Mammary microvascular endothelial cell (primary cell): ENCODE measurements around the gene AQR. TPM values are rescaled to one million over a fixed set of nuclear protein-coding genes. Genes with fewer than 3 reads are reported as not detected.

Source experiments
- total RNA-seq: library from RNA; depleted of rRNA; stranded (reverse); fragments of >200 nt; gene quantifications from 2 replicates; pipeline ENCODE4 v1.2.3, GENCODE V29; 2015

AQR gene
- total RNA-seq, result 20.5 and 31.4 TPM in 2 replicates

GRCh38 chr15:34969340-34970097, at the start of gene AQR:
TSS of gene AQR (minus strand) at chr15:34969742. CDS start at chr15:34969613, 129 bp downstream.

GRCh38 chr15:34988027-34988902, 18.7 kb upstream of the AQR start, which contains the start of gene ZNF770:
TSS of gene ZNF770 (minus strand) at chr15:34988287. CDS start at chr15:34983434, 4,853 bp downstream.

Other genes with a start within 250 kb of the AQR start
- not detected in 2 replicates for gene GJD2, start 214.7 kb downstream of the AQR start, total RNA-seq
- not detected in 2 replicates for gene ACTC1, start 174.2 kb downstream of the AQR start, total RNA-seq
- gene ZNF770, start 18.5 kb upstream of the AQR start, total RNA-seq, result 13.2 and 13.4 TPM in 2 replicates
- gene NANOGP8, start 115.6 kb upstream of the AQR start, total RNA-seq, result 0.20 TPM in 1 of 2 replicates, not detected in the other